ENCODE data around the gene ANKRD17.
"Not testable (repeated sequence)": the region's sequence is repeated elsewhere in the genome, so short reads cannot be mapped to it uniquely, and the experiment has no call there.

Gene ANKRD17

DNA sequence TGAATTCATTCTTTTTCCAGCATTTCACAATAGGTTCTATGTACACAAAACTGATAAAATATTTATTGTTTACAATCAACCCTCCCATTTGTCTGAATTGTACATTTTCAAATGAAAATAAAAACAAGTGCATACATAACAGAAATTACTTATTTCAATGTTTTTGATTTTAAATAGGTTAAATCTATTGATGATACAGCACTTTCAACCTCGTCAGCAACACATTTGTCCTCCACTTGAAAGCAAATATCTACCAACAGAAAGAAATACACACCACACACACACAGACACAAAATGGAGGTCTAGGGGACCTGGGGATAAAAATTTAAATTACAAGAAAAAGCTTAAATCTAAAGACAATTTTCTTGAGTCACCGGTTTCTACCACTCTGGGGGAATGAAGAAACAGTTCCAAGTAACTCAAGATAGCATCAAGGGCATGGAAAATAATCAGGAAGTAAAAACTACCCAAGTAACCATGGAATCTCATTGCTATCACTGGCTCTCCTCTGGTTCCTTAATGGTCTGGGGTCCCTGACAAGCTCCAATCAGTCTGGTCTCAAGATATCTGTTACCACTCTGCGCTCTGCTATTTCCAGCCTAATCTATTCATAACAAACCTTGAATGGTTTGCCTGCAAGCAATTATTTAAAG lies 27.6 kb downstream of the ANKRD17 start:
- Histone ChIP-seq H4K20me1 (ENCODE audit: insufficient read depth, low read length) (no peaks in the 10 kb centered on the region), H3K79me2 (ENCODE audit: insufficient read depth, low read length) (peaks cover 59% of the 10 kb centered on the region), H3K9me2 (ENCODE audit: low read depth, low read length) (no peaks in the 10 kb centered on the region)

DNA sequence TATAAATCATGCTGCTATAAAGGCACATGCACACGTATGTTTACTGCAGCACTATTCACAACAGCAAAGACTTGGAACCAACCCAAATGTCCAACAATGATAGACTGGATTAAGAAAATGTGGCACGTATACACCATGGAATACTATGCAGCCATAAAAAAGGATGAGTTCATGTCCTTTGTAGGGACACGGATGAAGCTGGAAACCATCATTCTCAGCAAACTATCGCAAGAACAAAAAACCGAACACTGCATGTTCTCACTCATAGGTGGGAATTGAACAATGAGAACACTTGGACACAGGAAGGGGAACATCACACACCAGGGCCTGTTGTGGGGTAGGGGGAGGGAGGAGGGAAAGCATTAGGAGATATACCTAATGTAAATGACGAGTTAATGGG lies 29.8 kb downstream of the ANKRD17 start:
- not testable (repeated sequence) for H3F3A ChIP-seq (ENCODE audit: insufficient read depth, low read length); H3K4me3 ChIP-seq (ENCODE audit: low read depth, low read length, poor library complexity, severe bottlenecking); H3K9ac ChIP-seq (ENCODE audit: low read length); H3K9me3 ChIP-seq (ENCODE audit: low read length); H3K9me2 ChIP-seq (ENCODE audit: low read depth, low read length); H4K20me1 ChIP-seq (ENCODE audit: insufficient read depth, low read length); H3K4me2 ChIP-seq (ENCODE audit: low read length); H3K27me3 ChIP-seq (ENCODE audit: insufficient read depth, low read length); H3K27ac ChIP-seq (ENCODE audit: low read depth, low read length, poor library complexity, severe bottlenecking); H2AFZ ChIP-seq (ENCODE audit: low read length)
- Histone ChIP-seq H3K4me1 (ENCODE audit: insufficient read depth, low read length, severe bottlenecking) (peaks cover 16% of the 10 kb centered on the region), H3K79me2 (ENCODE audit: insufficient read depth, low read length) (peaks cover 53% of the 10 kb centered on the region), H3K36me3 (ENCODE audit: insufficient read depth, low read length) (peaks cover 47% of the 10 kb centered on the region)

More for the DNA sequence above, 27.6 kb downstream of the ANKRD17 start:
- Histone ChIP-seq H3K9ac (ENCODE audit: low read length) (no peak overlapping the region), H3K4me3 (ENCODE audit: low read depth, low read length, poor library complexity, severe bottlenecking) (no peak overlapping the region), H3K9me3 (ENCODE audit: low read length) (no peaks in the 10 kb centered on the region), H3K36me3 (ENCODE audit: insufficient read depth, low read length) (peaks cover 66% of the 10 kb centered on the region), H2AFZ (ENCODE audit: low read length) (no peak overlapping the region), H3K4me1 (ENCODE audit: insufficient read depth, low read length, severe bottlenecking) (no peaks in the 10 kb centered on the region), H3K27ac (ENCODE audit: low read depth, low read length, poor library complexity, severe bottlenecking) (no peak overlapping the region), H3K27me3 (ENCODE audit: insufficient read depth, low read length) (no peaks in the 10 kb centered on the region), H3K4me2 (ENCODE audit: low read length) (no peak overlapping the region), H3F3A (ENCODE audit: insufficient read depth, low read length) (0 out of 2 replicates have a peak, but pooled peaks cover 3% of the 10 kb centered on the region)
- TF ChIP-seq CTCF (IDR thresholded peaks at IDR 0.05; ENCODE audit: low read length) (no peak), EZH2 (IDR thresholded peaks at IDR 0.05; ENCODE audit: borderline replicate concordance, low read length) (no peak)

DNA sequence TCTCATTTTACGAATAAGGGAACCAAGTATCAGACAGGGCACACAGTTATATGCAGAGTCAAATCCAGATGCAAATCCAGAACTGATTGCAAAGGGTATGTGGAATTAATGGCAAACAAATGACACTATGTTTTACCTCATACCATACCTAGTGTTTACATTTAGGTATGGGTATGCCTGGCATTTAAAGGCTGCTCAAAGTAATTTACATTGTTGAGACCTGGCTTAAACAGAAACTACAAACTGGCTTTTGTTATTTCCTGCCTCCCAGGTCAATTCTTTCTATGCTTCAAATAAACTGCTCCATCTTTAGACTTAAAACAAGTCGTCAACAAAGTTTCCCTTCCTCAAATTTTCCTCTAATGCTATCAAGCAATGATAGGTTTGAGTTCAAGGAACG lies 33.7 kb downstream of the ANKRD17 start:
- Histone ChIP-seq H3K79me2 (ENCODE audit: insufficient read depth, low read length) (peaks cover 73% of the 10 kb centered on the region), H4K20me1 (ENCODE audit: insufficient read depth, low read length) (no peaks in the 10 kb centered on the region), H3K27ac (ENCODE audit: low read depth, low read length, poor library complexity, severe bottlenecking) (no peak overlapping the region), H2AFZ (ENCODE audit: low read length) (no peak overlapping the region), H3K9me3 (ENCODE audit: low read length) (no peaks in the 10 kb centered on the region), H3K4me1 (ENCODE audit: insufficient read depth, low read length, severe bottlenecking) (peaks cover 31% of the 10 kb centered on the region), H3K9me2 (ENCODE audit: low read depth, low read length) (no peaks in the 10 kb centered on the region), H3F3A (ENCODE audit: insufficient read depth, low read length) (0 out of 2 replicates have a peak, but pooled peaks cover 3% of the 10 kb centered on the region), H3K9ac (ENCODE audit: low read length) (no peak overlapping the region), H3K4me3 (ENCODE audit: low read depth, low read length, poor library complexity, severe bottlenecking) (no peak overlapping the region), H3K27me3 (ENCODE audit: insufficient read depth, low read length) (no peaks in the 10 kb centered on the region), H3K36me3 (ENCODE audit: insufficient read depth, low read length) (peaks cover 18% of the 10 kb centered on the region), H3K4me2 (ENCODE audit: low read length) (no peak overlapping the region)
- TF ChIP-seq CTCF (IDR thresholded peaks at IDR 0.05; ENCODE audit: low read length): no peak
- TF ChIP-seq EZH2 (IDR thresholded peaks at IDR 0.05; ENCODE audit: borderline replicate concordance, low read length): no peak

DNA sequence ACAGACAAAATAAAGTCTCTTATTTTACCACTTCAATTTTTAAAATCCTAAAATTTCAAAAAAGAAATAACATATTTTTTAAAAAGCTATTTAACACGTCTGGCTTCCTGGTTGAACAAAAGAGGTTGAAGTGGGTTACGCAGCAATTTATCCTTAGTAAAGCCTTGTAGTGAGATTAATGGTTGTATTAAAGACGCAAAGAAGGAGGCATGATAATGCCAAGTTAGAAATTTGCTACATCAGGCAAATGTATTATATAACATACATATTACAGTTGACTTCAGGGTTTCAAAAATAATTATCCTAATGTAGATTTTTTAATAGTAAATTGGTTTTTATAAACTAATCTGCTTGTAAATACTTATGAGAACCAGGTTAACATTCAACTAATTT lies 35.3 kb downstream of the ANKRD17 start:
- Histone ChIP-seq H3K27me3 (ENCODE audit: insufficient read depth, low read length) (no peaks in the 10 kb centered on the region), H3K9me2 (ENCODE audit: low read depth, low read length) (no peaks in the 10 kb centered on the region), H3K4me2 (ENCODE audit: low read length) (peak overlapping the region; percentile 62), H3K4me3 (ENCODE audit: low read depth, low read length, poor library complexity, severe bottlenecking) (peak overlapping the region; percentile 56), H3F3A (ENCODE audit: insufficient read depth, low read length) (0 out of 2 replicates have a peak, but pooled peaks cover under 1% of the 10 kb centered on the region), H4K20me1 (ENCODE audit: insufficient read depth, low read length) (no peaks in the 10 kb centered on the region), H2AFZ (ENCODE audit: low read length) (no peak overlapping the region), H3K79me2 (ENCODE audit: insufficient read depth, low read length) (peaks cover 72% of the 10 kb centered on the region), H3K36me3 (ENCODE audit: insufficient read depth, low read length) (peaks cover 13% of the 10 kb centered on the region), H3K27ac (ENCODE audit: low read depth, low read length, poor library complexity, severe bottlenecking) (peak overlapping the region; percentile 42), H3K9ac (ENCODE audit: low read length) (peak overlapping the region; percentile 16; the same call in 1 of the 2 replicates), H3K4me1 (ENCODE audit: insufficient read depth, low read length, severe bottlenecking) (peaks cover 31% of the 10 kb centered on the region), H3K9me3 (ENCODE audit: low read length) (no peaks in the 10 kb centered on the region)
- TF ChIP-seq CTCF (IDR thresholded peaks at IDR 0.05; ENCODE audit: low read length): no peak
- TF ChIP-seq EZH2 (IDR thresholded peaks at IDR 0.05; ENCODE audit: borderline replicate concordance, low read length): no peak

Measured in OCI-LY1 (cell line).